WTC11 (cell line): ENCODE measurements around the gene MUSTN1. TPM values are rescaled to one million over a fixed set of nuclear protein-coding genes. Genes with fewer than 3 reads are reported as not detected.

Source experiments
- ATAC-seq: fragments of 200-7000 bp; cut with Tn5 transposase; 2 replicates; pipeline ENCODE4 v1.10.0; 2021; ENCODE audit warnings: mild to moderate bottlenecking, moderate library complexity
- CTCF ChIA-PET: fragments of 300-600 bp; sonication (Branson Sonifier 250); formaldehyde crosslinking; loops from one replicate; lab custom pipeline; 2021; ENCODE audit warnings: antibody characterized with exemption; lab: Charles Lee
- POLR2A ChIA-PET: fragments of 350-600 bp; sonication (Branson Sonifier 250); formaldehyde crosslinking; loops from one replicate; lab custom pipeline; 2021; ENCODE audit warnings: antibody characterized with exemption; lab: Charles Lee
- DNase-seq: peaks from one replicate; pipeline ENCODE4 v3.0.0; 2021; ENCODE audit warnings: low spot score
- H3K27ac Mint-ChIP-seq: 2 replicates; pipeline ENCODE4 v1.8.0; 2021; ENCODE audit warnings: mixed read lengths
- H3K27me3 Mint-ChIP-seq: 2 replicates; pipeline ENCODE4 v1.8.0; 2021; ENCODE audit warnings: low read depth, mild to moderate bottlenecking, moderate library complexity, mixed read lengths
- H3K36me3 Mint-ChIP-seq: 2 replicates; pipeline ENCODE4 v1.8.0; 2021; ENCODE audit warnings: mixed read lengths
- H3K4me1 Mint-ChIP-seq: 2 replicates; pipeline ENCODE4 v1.8.0; 2022; ENCODE audit warnings: mixed read lengths
- H3K4me3 Mint-ChIP-seq: 2 replicates; pipeline ENCODE4 v1.8.0; 2021; ENCODE audit warnings: mild to moderate bottlenecking, moderate library complexity, mixed read lengths
- H3K9me3 Mint-ChIP-seq: 2 replicates; pipeline ENCODE4 v1.8.0; 2021; ENCODE audit warnings: mixed read lengths
- E2F1 ChIP-seq: sonication (generic); formaldehyde crosslinking; IDR thresholded peaks from 2 replicates; pipeline ENCODE4 v1.8.0; 2022; ENCODE audit warnings: mild to moderate bottlenecking, missing genetic modification reagents
- ELF4 ChIP-seq: sonication (generic); formaldehyde crosslinking; IDR thresholded peaks from 2 replicates; pipeline ENCODE4 v1.8.1; 2022; ENCODE audit warnings: low read depth, mild to moderate bottlenecking, moderate library complexity, missing genetic modification reagents
- EMX1 ChIP-seq: fragments of 250-450 bp; sonication (Bioruptor Pico); IDR thresholded peaks from 2 replicates; pipeline ENCODE4 v1.8.0; 2021; ENCODE audit warnings: mild to moderate bottlenecking
- ERG ChIP-seq: fragments of 250-450 bp; sonication (Bioruptor Pico); IDR thresholded peaks from 2 replicates; pipeline ENCODE4 v1.8.0; 2021; ENCODE audit warnings: mild to moderate bottlenecking
- ESRRA ChIP-seq: sonication (generic); formaldehyde crosslinking; IDR thresholded peaks from 2 replicates; pipeline ENCODE4 v1.8.1; 2022; ENCODE audit warnings: mild to moderate bottlenecking, missing genetic modification reagents, borderline replicate concordance
- FOXK1 ChIP-seq: sonication (generic); formaldehyde crosslinking; IDR thresholded peaks from 2 replicates; pipeline ENCODE4 v1.8.0; 2022; ENCODE audit warnings: mild to moderate bottlenecking, moderate library complexity, missing genetic modification reagents
- GRHL2 ChIP-seq: fragments of 250-450 bp; sonication (Bioruptor Pico); IDR thresholded peaks from 2 replicates; pipeline ENCODE4 v1.8.0; 2022; ENCODE audit warnings: mild to moderate bottlenecking, moderate library complexity; ENCODE audit not compliant: insufficient replicate concordance, severe bottlenecking
- JAZF1 ChIP-seq: fragments of 250-450 bp; sonication (Bioruptor Pico); IDR thresholded peaks from 2 replicates; pipeline ENCODE4 v1.9.0; 2021; ENCODE audit warnings: moderate library complexity, mild to moderate bottlenecking, inconsistent platforms
- KAT7 ChIP-seq: sonication (generic); formaldehyde crosslinking; IDR thresholded peaks from 2 replicates; pipeline ENCODE4 v1.8.1; 2023; ENCODE audit warnings: missing genetic modification reagents, mild to moderate bottlenecking, borderline replicate concordance
- MAX ChIP-seq: sonication (generic); formaldehyde crosslinking; IDR thresholded peaks from 2 replicates; pipeline ENCODE4 v1.8.0; 2022; ENCODE audit warnings: mild to moderate bottlenecking, missing genetic modification reagents
- MXD4 ChIP-seq: fragments of 250-450 bp; sonication (Bioruptor Pico); IDR thresholded peaks from 2 replicates; pipeline ENCODE4 v1.8.0; 2021; ENCODE audit warnings: mild to moderate bottlenecking, moderate library complexity, borderline replicate concordance
- PRDM15 ChIP-seq: sonication (generic); formaldehyde crosslinking; IDR thresholded peaks from 2 replicates; pipeline ENCODE4 v1.8.0; 2022; ENCODE audit warnings: missing genetic modification reagents
- PREB ChIP-seq: sonication (generic); formaldehyde crosslinking; IDR thresholded peaks from 2 replicates; pipeline ENCODE4 v1.8.1; 2022; ENCODE audit warnings: mild to moderate bottlenecking, missing genetic modification reagents, moderate library complexity, borderline replicate concordance
- PRRX2 ChIP-seq: fragments of 250-450 bp; sonication (Bioruptor Pico); IDR thresholded peaks from 2 replicates; pipeline ENCODE4 v1.8.0; 2021; ENCODE audit warnings: mild to moderate bottlenecking
- SOX15 ChIP-seq: fragments of 250-450 bp; sonication (Bioruptor Pico); IDR thresholded peaks from 2 replicates; pipeline ENCODE4 v1.9.0; 2021; ENCODE audit warnings: mild to moderate bottlenecking
- TCF7 ChIP-seq: sonication (generic); formaldehyde crosslinking; IDR thresholded peaks from 2 replicates; pipeline ENCODE4 v1.8.0; 2022; ENCODE audit warnings: mild to moderate bottlenecking, low read depth, missing genetic modification reagents, moderate library complexity
- TEAD1 ChIP-seq: sonication (generic); formaldehyde crosslinking; IDR thresholded peaks from 2 replicates; pipeline ENCODE4 v1.8.0; 2022; ENCODE audit warnings: mild to moderate bottlenecking, missing genetic modification reagents
- ZMAT4 ChIP-seq: fragments of 250-450 bp; sonication (Bioruptor Pico); IDR thresholded peaks from 2 replicates; pipeline ENCODE4 v1.9.0; 2021; ENCODE audit warnings: mild to moderate bottlenecking
- ZNF121 ChIP-seq: sonication (generic); formaldehyde crosslinking; IDR thresholded peaks from 2 replicates; pipeline ENCODE4 v1.8.0; 2023; ENCODE audit warnings: missing genetic modification reagents
- ZNF138 ChIP-seq: sonication (generic); formaldehyde crosslinking; conservative IDR thresholded peaks from 2 replicates; pipeline ENCODE4 v1.8.1; 2022; ENCODE audit warnings: mild to moderate bottlenecking, moderate library complexity, missing genetic modification reagents
- ZNF423 ChIP-seq: fragments of 250-450 bp; sonication (Bioruptor Pico); IDR thresholded peaks from 2 replicates; pipeline ENCODE4 v2.1.2; 2022; ENCODE audit warnings: mild to moderate bottlenecking, moderate library complexity
- ZNF425 ChIP-seq: fragments of 250-450 bp; sonication (Bioruptor Pico); conservative IDR thresholded peaks from 2 replicates; pipeline ENCODE4 v1.9.0; 2021; ENCODE audit warnings: mild to moderate bottlenecking
- total RNA-seq: library from RNA; stranded (reverse); gene quantifications from 3 replicates; pipeline ENCODE4 v1.2.3, GENCODE V29; 2021

Gene MUSTN1
- total RNA-seq, 1 experiment from 2014 or later = 4.2 TPM

- no peaks in the 10 kb centered on the region for H3K9me3 Mint-ChIP-seq
- ChIA-PET CTCF (interaction anchor here (0.5 to 2.3 kb wide), 5 partner anchors 25 to 257 kb away, joined by 3 to 10 read pairs (median 5); no protein-coding TSS in a partner anchor), POLR2A (no interaction called here)
- H3K27ac Mint-ChIP-seq = no peak overlapping the region
- 0 out of 2 replicates have a peak, but pooled peaks have one; percentile 17 for ATAC-seq
- DNase-seq = no peak
- H3K4me1 Mint-ChIP-seq = no peaks in the 10 kb centered on the region
- peaks cover 14% of the 10 kb centered on the region for H3K36me3 Mint-ChIP-seq
- TF ChIP-seq ZNF425 (CRISPR knock-in tag) (no peak), ZNF138 (CRISPR knock-in tag) (no peak), GRHL2 (CRISPR knock-in tag) (no peak), TCF7 (CRISPR knock-in tag) (no peak), JAZF1 (CRISPR knock-in tag) (no peak), ZMAT4 (no peak), PRRX2 (CRISPR knock-in tag) (no peak), KAT7 (CRISPR knock-in tag) (no peak)
- no peak overlapping the region for H3K4me3 Mint-ChIP-seq
- H3K27me3 Mint-ChIP-seq = no peaks in the 10 kb centered on the region
Measured at GRCh38 chr3:52854013-52854412, 19.2 kb upstream of the MUSTN1 start.

GRCh38 chr3:52852419-52852818, 17.6 kb upstream of the MUSTN1 start:
- POLR2A ChIA-PET = no interaction called here
- ATAC-seq (no peak), DNase-seq (no peak)
- H3K27ac Mint-ChIP-seq = no peak overlapping the region
- H3K4me3 Mint-ChIP-seq = no peak overlapping the region
- CTCF ChIA-PET = interaction anchor here (1.0 to 2.3 kb wide), 3 partner anchors 27 to 258 kb away, joined by 4 to 10 read pairs (median 5); no protein-coding TSS in a partner anchor
- peaks cover 2% of the 10 kb centered on the region; the same call in 1 of the 2 replicates for H3K4me1 Mint-ChIP-seq
- peaks cover 22% of the 10 kb centered on the region for H3K36me3 Mint-ChIP-seq
- H3K9me3 Mint-ChIP-seq = no peaks in the 10 kb centered on the region
- TF ChIP-seq TEAD1 (CRISPR knock-in tag) (no peak), SOX15 (no peak), ZNF423 (CRISPR knock-in tag) (no peak), ZNF121 (CRISPR knock-in tag) (no peak), EMX1 (no peak), E2F1 (CRISPR knock-in tag) (no peak), ELF4 (CRISPR knock-in tag) (no peak), FOXK1 (CRISPR knock-in tag) (no peak), PRDM15 (CRISPR knock-in tag) (no peak), ERG (CRISPR knock-in tag) (no peak), PREB (no peak), ESRRA (CRISPR knock-in tag) (no peak), MXD4 (CRISPR knock-in tag) (no peak), MAX (CRISPR knock-in tag) (no peak)
- H3K27me3 Mint-ChIP-seq = no peaks in the 10 kb centered on the region
